NT2/D1 (cell line): ENCODE data around the gene A2M.

Experiments used
- DNase-seq: peaks from one replicate; pipeline ENCODE4 v3.0.0-alpha.2; 2011; ENCODE audit warnings: low read depth, low spot score
- H3K27me3 ChIP-seq: 2 replicates; pipeline ENCODE4 v1.6.0; 2011; ENCODE audit warnings: mild to moderate bottlenecking; ENCODE audit not compliant: insufficient read length, insufficient read depth
- H3K36me3 ChIP-seq: 2 replicates; pipeline ENCODE4 v1.6.1; 2011; ENCODE audit warnings: mild to moderate bottlenecking, low read length, mixed read lengths; ENCODE audit not compliant: insufficient read depth, insufficient read length
- H3K4me1 ChIP-seq: 2 replicates; pipeline ENCODE4 v1.5.1; 2011; ENCODE audit not compliant: insufficient read depth, insufficient read length
- H3K4me3 ChIP-seq: 2 replicates; pipeline ENCODE4 v1.5.1; 2011; ENCODE audit warnings: low read depth; ENCODE audit not compliant: insufficient read length
- H3K9ac ChIP-seq: 2 replicates; pipeline ENCODE4 v1.6.0; 2011; ENCODE audit warnings: low read depth; ENCODE audit not compliant: insufficient read length
- H3K9me3 ChIP-seq: 2 replicates; pipeline ENCODE4 v1.5.1; 2011; ENCODE audit warnings: mild to moderate bottlenecking, low read length; ENCODE audit not compliant: insufficient read depth
- SUZ12 ChIP-seq: IDR thresholded peaks from 2 replicates; pipeline ENCODE4 v1.6.1; 2011; ENCODE audit not compliant: insufficient read length, insufficient read depth; ENCODE audit errors: extremely low read depth
- YY1 ChIP-seq: IDR thresholded peaks from 2 replicates; pipeline ENCODE4 v1.6.1; 2011; ENCODE audit not compliant: insufficient read length, insufficient read depth
- ZNF274 ChIP-seq: IDR thresholded peaks from 2 replicates; pipeline ENCODE4 v1.6.1; 2011; ENCODE audit warnings: mild to moderate bottlenecking, low read depth, low read length

A2M gene

GRCh38 chr12:9036227-9036626 lies 79.5 kb downstream of the A2M start:
- Histone ChIP-seq H3K27me3 (no peaks in the 10 kb centered on the region), H3K4me1 (no peaks in the 10 kb centered on the region), H3K9ac (no peak overlapping the region), H3K9me3 (peaks cover 5% of the 10 kb centered on the region; the same call in 1 of the 2 replicates), H3K36me3 (no peaks in the 10 kb centered on the region), H3K4me3 (no peak overlapping the region)
- no peak for DNase-seq
- no peak for TF ChIP-seq ZNF274
- TF ChIP-seq YY1, result no peak
- TF ChIP-seq SUZ12, result no peak

DNA sequence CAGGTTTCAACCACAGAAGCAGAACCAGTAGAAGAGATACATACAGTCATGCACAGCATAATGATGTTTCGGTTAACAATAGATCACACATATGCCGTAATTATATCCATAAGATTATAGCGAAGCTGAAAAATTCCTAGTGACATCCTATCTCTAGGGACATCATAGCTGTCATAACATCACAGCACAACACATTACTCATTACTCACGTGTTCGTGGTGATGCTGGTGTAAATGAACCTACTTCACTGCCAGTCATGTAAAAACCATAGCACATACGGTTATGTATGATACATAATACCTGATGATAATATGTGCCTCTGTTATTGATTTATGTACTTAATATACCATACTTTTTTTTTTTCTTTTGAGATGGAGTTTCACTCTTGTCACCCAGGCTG lies 81.6 kb downstream of the A2M start:
- Histone ChIP-seq H3K4me1 (no peaks in the 10 kb centered on the region), H3K9me3 (peaks cover 5% of the 10 kb centered on the region; the same call in 1 of the 2 replicates), H3K9ac (no peak overlapping the region), H3K27me3 (no peaks in the 10 kb centered on the region), H3K4me3 (no peak overlapping the region), H3K36me3 (no peaks in the 10 kb centered on the region)
- no peak for DNase-seq
- no peak for TF ChIP-seq ZNF274
- no peak for TF ChIP-seq YY1
- TF ChIP-seq SUZ12, result no peak

DNA sequence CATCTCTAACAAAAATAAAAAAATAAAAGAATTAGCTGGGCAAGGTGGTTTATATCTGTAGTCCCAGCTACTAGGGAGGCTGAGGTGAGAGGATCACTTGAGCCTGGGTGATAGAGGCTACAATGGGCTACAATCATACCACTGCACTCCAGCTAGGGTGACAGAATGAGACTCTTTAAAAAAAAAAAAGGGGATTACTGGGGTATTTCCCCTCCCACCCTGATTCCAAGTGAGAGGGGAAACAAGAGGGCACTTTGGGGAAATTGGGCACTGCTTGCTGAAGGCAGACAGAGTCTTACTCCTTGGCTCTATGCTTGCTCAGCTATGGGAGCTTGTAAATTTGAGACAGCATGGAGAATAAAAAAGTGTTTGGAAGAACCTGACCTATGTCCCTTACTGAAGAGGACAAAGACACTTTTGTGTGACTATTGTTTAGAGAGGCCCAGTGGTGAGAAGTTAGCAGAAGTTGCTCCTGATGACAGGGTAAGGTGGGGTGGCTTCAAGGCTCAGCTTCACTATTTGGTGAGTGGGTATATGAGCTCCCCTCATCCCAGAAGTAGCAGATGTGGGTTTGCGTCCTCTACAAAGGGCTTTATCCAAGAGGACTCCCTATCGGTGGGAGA lies 82.3 kb downstream of the A2M start:
- H3K36me3 ChIP-seq, result no peaks in the 10 kb centered on the region
- H3K4me3 ChIP-seq, result no peak overlapping the region
- no peaks in the 10 kb centered on the region for H3K27me3 ChIP-seq
- no peak overlapping the region for H3K9ac ChIP-seq
- H3K4me1 ChIP-seq, result no peaks in the 10 kb centered on the region
- peaks cover 5% of the 10 kb centered on the region; the same call in 1 of the 2 replicates for H3K9me3 ChIP-seq
- TF ChIP-seq ZNF274 (no peak), SUZ12 (no peak), YY1 (no peak)
- no peak for DNase-seq

GRCh38 chr12:9032202-9032964 lies 83.3 kb downstream of the A2M start:
- Histone ChIP-seq H3K9ac (no peak overlapping the region), H3K9me3 (peaks cover 5% of the 10 kb centered on the region; the same call in 1 of the 2 replicates), H3K4me3 (no peak overlapping the region), H3K4me1 (no peaks in the 10 kb centered on the region), H3K27me3 (no peaks in the 10 kb centered on the region), H3K36me3 (no peaks in the 10 kb centered on the region)
- no peak for TF ChIP-seq YY1
- no peak for TF ChIP-seq ZNF274
- TF ChIP-seq SUZ12, result no peak
- no peak for DNase-seq

- DNase-seq, result peak; percentile 42
- Histone ChIP-seq H3K4me3 (no peak overlapping the region), H3K27me3 (no peaks in the 10 kb centered on the region), H3K36me3 (no peaks in the 10 kb centered on the region), H3K9me3 (peaks cover 5% of the 10 kb centered on the region; the same call in 1 of the 2 replicates), H3K9ac (no peak overlapping the region), H3K4me1 (no peaks in the 10 kb centered on the region)
- TF ChIP-seq ZNF274 (no peak), YY1 (no peak), SUZ12 (no peak)
Observed at GRCh38 chr12:9030776-9031175, 84.9 kb downstream of the A2M start.

- no peaks in the 10 kb centered on the region for H3K9me3 ChIP-seq
- no peaks in the 10 kb centered on the region for H3K36me3 ChIP-seq
- no peaks in the 10 kb centered on the region for H3K4me1 ChIP-seq
- H3K4me3 ChIP-seq, result no peak overlapping the region
- TF ChIP-seq SUZ12 (no peak), YY1 (no peak), ZNF274 (no peak)
- no peak overlapping the region for H3K9ac ChIP-seq
- no peak for DNase-seq
- no peaks in the 10 kb centered on the region for H3K27me3 ChIP-seq
Observed at GRCh38 chr12:9027161-9028059, 88.3 kb downstream of the A2M start.

- no peaks in the 10 kb centered on the region for H3K36me3 ChIP-seq
- H3K9me3 ChIP-seq, result no peaks in the 10 kb centered on the region
- no peaks in the 10 kb centered on the region for H3K27me3 ChIP-seq
- no peak overlapping the region for H3K4me3 ChIP-seq
- no peaks in the 10 kb centered on the region for H3K4me1 ChIP-seq
- TF ChIP-seq ZNF274 (no peak), YY1 (no peak), SUZ12 (no peak)
- no peak for DNase-seq
- H3K9ac ChIP-seq, result no peak overlapping the region
Observed at GRCh38 chr12:9024512-9024911, 91.2 kb downstream of the A2M start.
